K562 (cell line): ENCODE results near the gene ATP5F1D.

Source experiments
- FOXK2 ChIP-seq, 2 experiments: fragments of 450-650 bp; IDR thresholded peaks in 1 of 2; conservative IDR thresholded peaks in 1 of 2; 2 replicates each; pipeline ENCODE4 v1.6.1; 2016; ENCODE audit warnings: low read depth in 2 of 2, mild to moderate bottlenecking in 1 of 2
- HDAC1 ChIP-seq, 2 experiments: fragments of 450-650 bp; IDR thresholded peaks; 2 replicates each; pipeline ENCODE4 v1.6.1; 2016 to 2017; ENCODE audit warnings: inconsistent platforms in 1 of 2, mild to moderate bottlenecking in 1 of 2, moderate library complexity in 1 of 2
- HMG20B ChIP-seq: fragments of 250-450 bp; sonication (Bioruptor Pico); IDR thresholded peaks from 2 replicates; pipeline ENCODE4 v1.5.0; 2021; ENCODE audit warnings: mild to moderate bottlenecking
- KDM1A ChIP-seq, 2 experiments: fragments of 450-650 bp; IDR thresholded peaks; 2 replicates each; pipeline ENCODE4 v1.6.1; 2016; ENCODE audit warnings: mild to moderate bottlenecking in 2 of 2
- MBD2 ChIP-seq: sonication (generic); IDR thresholded peaks from 2 replicates; pipeline ENCODE4 v1.6.1; 2016; ENCODE audit warnings: low read depth, borderline replicate concordance
- POLR2A ChIP-seq: fragments of 450-650 bp; conservative IDR thresholded peaks from 2 replicates; pipeline ENCODE4 v1.6.1; 2016
- POLR2AphosphoS5 ChIP-seq: IDR thresholded peaks from 2 replicates; pipeline ENCODE4 v1.6.1; 2011; ENCODE audit warnings: mild to moderate bottlenecking, low read depth, low read length, moderate library complexity; ENCODE audit not compliant: control insufficient read depth, insufficient read depth
- PRPF4 ChIP-seq: fragments of 200-400 bp; formaldehyde crosslinking; IDR thresholded peaks from one replicate; pipeline ENCODE4 v1.6.1; 2017; ENCODE audit warnings: low read length, low read depth, mild to moderate bottlenecking; ENCODE audit not compliant: insufficient read depth, poor library complexity, severe bottlenecking
- RBM22 ChIP-seq: fragments of 200-400 bp; formaldehyde crosslinking; IDR thresholded peaks from 2 replicates; pipeline ENCODE4 v1.6.1; 2018; ENCODE audit warnings: low read length, low read depth; ENCODE audit not compliant: poor library complexity, severe bottlenecking
- RBM34 ChIP-seq: fragments of 200-400 bp; formaldehyde crosslinking; IDR thresholded peaks from 2 replicates; pipeline ENCODE4 v1.6.1; 2018; ENCODE audit warnings: low read length, borderline replicate concordance; ENCODE audit not compliant: insufficient read depth
- SRF ChIP-seq, 2 experiments: fragments of 250-450, 450-650 bp in 1 of 2; sonication (Bioruptor Pico) in 1 of 2; sonication (generic) in 1 of 2; formaldehyde crosslinking; IDR thresholded peaks; 2 replicates each; pipeline versions ENCODE4 v1.5.0 to v1.5.1; 2020 to 2022; ENCODE audit warnings: mild to moderate bottlenecking in 1 of 2, missing genetic modification reagents in 1 of 2
- YY1 ChIP-seq, 3 experiments: IDR thresholded peaks; 2 replicates each; pipeline ENCODE4 v1.6.1; 2011; ENCODE audit warnings: low read length in 2 of 3, mild to moderate bottlenecking in 2 of 3, moderate library complexity in 2 of 3, borderline replicate concordance in 1 of 3, control low read depth in 1 of 3, low read depth in 1 of 3; ENCODE audit not compliant: insufficient read depth in 3 of 3, insufficient replicate concordance in 2 of 3, control insufficient read depth in 1 of 3, insufficient read length in 1 of 3; ENCODE audit errors: extremely low read depth in 1 of 3
- TF ChIP-seq, protein P1 (sequence below), 3 experiments: IDR thresholded peaks in 2 of 3; conservative IDR thresholded peaks in 1 of 3; 2 replicates each; pipeline ENCODE4 v1.5.1; 2011 to 2012; ENCODE audit warnings: low read length in 3 of 3, mild to moderate bottlenecking in 3 of 3, control low read depth in 2 of 3, improper control_type of control experiment in 1 of 3, inconsistent platforms in 1 of 3, low read depth in 1 of 3, mixed read lengths in 1 of 3, moderate library complexity in 1 of 3; ENCODE audit not compliant: insufficient read depth in 2 of 3

DNA sequence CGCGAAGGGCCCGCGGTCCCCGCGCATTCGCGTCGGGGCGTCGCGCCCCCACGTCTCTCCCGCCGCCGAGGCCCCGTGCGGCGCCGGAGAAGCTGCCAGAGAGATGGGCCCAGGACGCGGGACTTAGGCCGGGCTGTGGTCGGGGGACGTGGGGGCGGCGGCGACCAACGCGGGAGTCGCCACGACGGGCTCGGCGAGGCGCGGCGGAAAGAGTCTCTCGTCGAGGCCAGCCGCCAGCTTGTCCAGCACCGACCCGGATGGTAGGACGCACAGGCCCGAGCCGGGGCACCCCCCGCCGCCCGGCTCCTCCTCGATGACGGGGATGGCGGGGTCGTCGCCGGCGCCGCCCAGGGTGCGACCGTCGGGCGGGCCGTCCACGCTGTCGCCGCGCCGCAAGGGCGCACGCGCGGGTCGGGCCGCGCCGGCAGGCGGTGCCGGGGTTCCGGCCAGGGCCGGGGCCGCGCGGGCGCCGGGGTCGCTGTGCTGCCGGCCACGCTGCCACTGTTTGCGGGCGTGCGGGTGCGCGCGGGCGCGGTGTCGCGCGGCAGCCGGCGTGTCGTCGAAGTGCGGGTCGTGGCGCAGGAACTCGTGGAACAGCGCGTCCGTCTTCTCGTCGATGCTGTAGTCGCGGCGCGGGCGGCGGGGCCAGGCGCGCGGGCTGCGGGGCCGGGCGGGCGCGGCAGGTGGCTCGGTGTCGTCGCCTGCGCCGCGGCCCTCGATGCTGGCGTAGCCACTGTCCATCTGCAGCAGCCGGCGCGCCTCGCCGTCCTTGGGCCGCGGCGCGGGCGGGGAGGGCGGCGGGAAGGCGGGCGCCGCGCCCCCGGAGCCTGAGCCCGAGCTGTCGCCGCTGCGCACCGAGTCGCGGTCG lies 12.3 kb upstream of the ATP5F1D start:
- TF ChIP-seq, protein P1, sequence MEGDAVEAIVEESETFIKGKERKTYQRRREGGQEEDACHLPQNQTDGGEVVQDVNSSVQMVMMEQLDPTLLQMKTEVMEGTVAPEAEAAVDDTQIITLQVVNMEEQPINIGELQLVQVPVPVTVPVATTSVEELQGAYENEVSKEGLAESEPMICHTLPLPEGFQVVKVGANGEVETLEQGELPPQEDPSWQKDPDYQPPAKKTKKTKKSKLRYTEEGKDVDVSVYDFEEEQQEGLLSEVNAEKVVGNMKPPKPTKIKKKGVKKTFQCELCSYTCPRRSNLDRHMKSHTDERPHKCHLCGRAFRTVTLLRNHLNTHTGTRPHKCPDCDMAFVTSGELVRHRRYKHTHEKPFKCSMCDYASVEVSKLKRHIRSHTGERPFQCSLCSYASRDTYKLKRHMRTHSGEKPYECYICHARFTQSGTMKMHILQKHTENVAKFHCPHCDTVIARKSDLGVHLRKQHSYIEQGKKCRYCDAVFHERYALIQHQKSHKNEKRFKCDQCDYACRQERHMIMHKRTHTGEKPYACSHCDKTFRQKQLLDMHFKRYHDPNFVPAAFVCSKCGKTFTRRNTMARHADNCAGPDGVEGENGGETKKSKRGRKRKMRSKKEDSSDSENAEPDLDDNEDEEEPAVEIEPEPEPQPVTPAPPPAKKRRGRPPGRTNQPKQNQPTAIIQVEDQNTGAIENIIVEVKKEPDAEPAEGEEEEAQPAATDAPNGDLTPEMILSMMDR (IDR thresholded peaks at IDR 0.05 in 2 of 3, conservative IDR thresholded peaks at IDR 0.05 in 1 of 3; ENCODE audit: insufficient read depth in 2 of 3, low read depth in 1 of 3, low read length in 3 of 3) = no peak
- no peak for TF ChIP-seq KDM1A (IDR thresholded peaks at IDR 0.05)
- peak; percentile 73 for TF ChIP-seq RBM22
- TF ChIP-seq MBD2 = no peak
- TF ChIP-seq POLR2A = no peak
- no peak for TF ChIP-seq HDAC1 (IDR thresholded peaks at IDR 0.05)
- no peak for TF ChIP-seq FOXK2 (conservative IDR thresholded peaks at IDR 0.05 in 1 of 2, IDR thresholded peaks at IDR 0.05 in 1 of 2; ENCODE audit: low read depth in 2 of 2)
- TF ChIP-seq PRPF4 = no peak
- TF ChIP-seq RBM34 = no peak
- TF ChIP-seq YY1 (IDR thresholded peaks at IDR 0.05; ENCODE audit: borderline replicate concordance in 1 of 3, control insufficient read depth in 1 of 3, extremely low read depth in 1 of 3, insufficient read depth in 3 of 3, insufficient read length in 1 of 3, insufficient replicate concordance in 2 of 3, low read depth in 1 of 3, low read length in 2 of 3) = no peak
- TF ChIP-seq POLR2AphosphoS5 = no peak
- TF ChIP-seq SRF (CRISPR knock-in tag; IDR thresholded peaks at IDR 0.05) = no peak
- no peak for TF ChIP-seq HMG20B (CRISPR knock-in tag)
